Loucy (cell line): Measurements from ENCODE around the gene MTA1.

Experiments
- EZH2phosphoT487 ChIP-seq: fragments of 200-600 bp; IDR thresholded peaks from 2 replicates; pipeline ENCODE4 v1.6.1; 2018; ENCODE audit warnings: antibody characterized with exemption, mild to moderate bottlenecking, moderate library complexity, borderline replicate concordance
- TF ChIP-seq, protein P1 (sequence below): fragments of 200-600 bp; sonication (generic); conservative IDR thresholded peaks from 2 replicates; pipeline ENCODE4 v1.5.1; 2014; ENCODE audit warnings: mild to moderate bottlenecking, antibody characterized with exemption, low read length

DNA sequence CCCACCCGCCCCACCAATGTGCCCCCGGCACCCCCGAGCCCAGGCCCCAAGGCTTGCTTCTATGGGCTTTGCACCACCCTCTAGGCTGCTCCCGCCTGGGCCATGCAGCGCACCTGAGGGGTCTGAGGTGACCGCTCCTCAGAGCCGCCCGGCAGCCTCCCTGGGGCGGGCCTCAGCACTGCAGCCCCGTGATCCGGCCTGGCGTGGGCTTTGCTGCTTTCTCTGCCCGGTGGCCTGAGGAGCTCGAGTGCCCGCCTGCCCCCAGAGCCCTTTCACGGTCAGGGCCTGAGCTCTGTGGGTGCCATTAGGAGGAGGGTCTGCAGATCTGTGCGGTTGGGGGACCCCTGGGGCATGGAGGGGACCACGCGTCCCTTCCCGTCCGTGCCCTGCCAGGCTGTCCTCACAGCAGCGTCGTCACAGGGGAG lies 6.2 kb downstream of the MTA1 start:
- TF ChIP-seq, protein P1, sequence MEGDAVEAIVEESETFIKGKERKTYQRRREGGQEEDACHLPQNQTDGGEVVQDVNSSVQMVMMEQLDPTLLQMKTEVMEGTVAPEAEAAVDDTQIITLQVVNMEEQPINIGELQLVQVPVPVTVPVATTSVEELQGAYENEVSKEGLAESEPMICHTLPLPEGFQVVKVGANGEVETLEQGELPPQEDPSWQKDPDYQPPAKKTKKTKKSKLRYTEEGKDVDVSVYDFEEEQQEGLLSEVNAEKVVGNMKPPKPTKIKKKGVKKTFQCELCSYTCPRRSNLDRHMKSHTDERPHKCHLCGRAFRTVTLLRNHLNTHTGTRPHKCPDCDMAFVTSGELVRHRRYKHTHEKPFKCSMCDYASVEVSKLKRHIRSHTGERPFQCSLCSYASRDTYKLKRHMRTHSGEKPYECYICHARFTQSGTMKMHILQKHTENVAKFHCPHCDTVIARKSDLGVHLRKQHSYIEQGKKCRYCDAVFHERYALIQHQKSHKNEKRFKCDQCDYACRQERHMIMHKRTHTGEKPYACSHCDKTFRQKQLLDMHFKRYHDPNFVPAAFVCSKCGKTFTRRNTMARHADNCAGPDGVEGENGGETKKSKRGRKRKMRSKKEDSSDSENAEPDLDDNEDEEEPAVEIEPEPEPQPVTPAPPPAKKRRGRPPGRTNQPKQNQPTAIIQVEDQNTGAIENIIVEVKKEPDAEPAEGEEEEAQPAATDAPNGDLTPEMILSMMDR: no peak
- no peak for TF ChIP-seq EZH2phosphoT487
